Neural progenitor cell (in vitro differentiated cells): ENCODE results near the gene RNF111. TPM values are rescaled to one million over a fixed set of nuclear protein-coding genes. Genes with fewer than 3 reads are reported as not detected.

Source experiments
- DNase-seq: peaks from one replicate; pipeline ENCODE4 v3.0.0-alpha.2; 2016; ENCODE audit warnings: low spot score
- H2AFZ ChIP-seq: fragments of 200-600 bp; sonication (generic); replicated peaks from 2 replicates; pipeline ENCODE4 v1.6.1; 2016; ENCODE audit warnings: antibody characterized with exemption
- H3F3A ChIP-seq: fragments of 200-600 bp; sonication (generic); 2 replicates; pipeline ENCODE4 v1.6.1; 2016; ENCODE audit warnings: antibody characterized with exemption, low read depth
- H3K27ac ChIP-seq: fragments of 200-600 bp; sonication (generic); 2 replicates; pipeline ENCODE4 v1.5.1; 2016; ENCODE audit warnings: mild to moderate bottlenecking
- H3K27me3 ChIP-seq: fragments of 200-600 bp; sonication (generic); 2 replicates; pipeline ENCODE4 v1.6.1; 2016; ENCODE audit warnings: mild to moderate bottlenecking, moderate library complexity
- H3K36me3 ChIP-seq: fragments of 200-600 bp; sonication (generic); 2 replicates; pipeline ENCODE4 v1.5.1; 2016
- H3K4me1 ChIP-seq: fragments of 200-600 bp; sonication (generic); 2 replicates; pipeline ENCODE4 v1.6.1; 2016; ENCODE audit warnings: mixed run types
- H3K4me2 ChIP-seq: fragments of 200-600 bp; sonication (generic); 2 replicates; pipeline ENCODE4 v1.6.1; 2016
- H3K4me3 ChIP-seq: fragments of 200-600 bp; sonication (generic); 2 replicates; pipeline ENCODE4 v1.5.1; 2016
- H3K79me2 ChIP-seq: fragments of 200-600 bp; sonication (generic); 2 replicates; pipeline ENCODE4 v1.6.1; 2016; ENCODE audit warnings: low read depth
- H3K9ac ChIP-seq: fragments of 200-600 bp; sonication (generic); 2 replicates; pipeline ENCODE4 v1.6.1; 2016
- H3K9me3 ChIP-seq: fragments of 200-600 bp; sonication (generic); 2 replicates; pipeline ENCODE4 v1.5.1; 2016; ENCODE audit warnings: low read depth
- H4K20me1 ChIP-seq: fragments of 200-600 bp; sonication (generic); 2 replicates; pipeline ENCODE4 v1.6.1; 2016; ENCODE audit warnings: low read depth
- H3K27ac Mint-ChIP-seq: 3 replicates; pipeline ENCODE4 v1.8.0; 2021; ENCODE audit warnings: mixed read lengths
- H3K27me3 Mint-ChIP-seq: 2 replicates; pipeline ENCODE4 v1.8.0; 2022; ENCODE audit warnings: low read depth, mild to moderate bottlenecking, inconsistent platforms, moderate library complexity, mixed read lengths; ENCODE audit not compliant: insufficient read depth
- H3K36me3 Mint-ChIP-seq: 3 replicates; pipeline ENCODE4 v1.8.0; 2021; ENCODE audit warnings: mixed read lengths
- H3K4me1 Mint-ChIP-seq: 3 replicates; pipeline ENCODE4 v1.8.0; 2021; ENCODE audit warnings: mixed read lengths
- H3K4me3 Mint-ChIP-seq: 3 replicates; pipeline ENCODE4 v1.8.0; 2021; ENCODE audit warnings: mild to moderate bottlenecking, moderate library complexity, mixed read lengths
- H3K9me3 Mint-ChIP-seq: 3 replicates; pipeline ENCODE4 v1.8.0; 2020; ENCODE audit warnings: mixed read lengths
- CTCF ChIP-seq: fragments of 200-600 bp; sonication (generic); IDR thresholded peaks from 2 replicates; pipeline ENCODE4 v1.5.1; 2017; ENCODE audit warnings: antibody characterized with exemption, mild to moderate bottlenecking
- EZH2 ChIP-seq: fragments of 200-600 bp; sonication (generic); IDR thresholded peaks from 2 replicates; pipeline ENCODE4 v1.6.1; 2017; ENCODE audit warnings: antibody characterized with exemption, mild to moderate bottlenecking, moderate library complexity
- EZH2phosphoT487 ChIP-seq: fragments of 200-600 bp; sonication (generic); IDR thresholded peaks from 2 replicates; pipeline ENCODE4 v1.6.1; 2017; ENCODE audit warnings: antibody characterized with exemption
- total RNA-seq: library from RNA; depleted of rRNA; stranded (reverse); fragments of >200 nt; gene quantifications from 2 replicates; pipeline ENCODE4 v1.2.3, GENCODE V29; 2015; ENCODE audit warnings: low replicate concordance

RNF111 gene
- total RNA-seq, 1 donor from 2014 or later = 32.3 TPM

- peaks cover 91% of the 10 kb centered on the region for H3K79me2 ChIP-seq
- no peak overlapping the region for H3K4me3 ChIP-seq
- no peaks in the 10 kb centered on the region for H3K4me1 Mint-ChIP-seq
- H3F3A ChIP-seq = no peaks in the 10 kb centered on the region
- no peaks in the 10 kb centered on the region for H3K9me3 ChIP-seq
- no peak overlapping the region for H2AFZ ChIP-seq
- H3K9me3 Mint-ChIP-seq = peaks cover 7% of the 10 kb centered on the region
- no peak overlapping the region for H3K27ac ChIP-seq
- no peak overlapping the region for H3K27ac Mint-ChIP-seq
- H3K4me1 ChIP-seq = no peaks in the 10 kb centered on the region
- peaks cover 25% of the 10 kb centered on the region for H3K36me3 Mint-ChIP-seq
- no peak overlapping the region for H3K9ac ChIP-seq
- H4K20me1 ChIP-seq = peaks cover 15% of the 10 kb centered on the region
- no peak overlapping the region for H3K4me2 ChIP-seq
- no peaks in the 10 kb centered on the region for H3K36me3 ChIP-seq
- peaks cover 2% of the 10 kb centered on the region for H3K27me3 Mint-ChIP-seq
- TF ChIP-seq CTCF (no peak), EZH2 (no peak), EZH2phosphoT487 (no peak)
- no peak overlapping the region for H3K4me3 Mint-ChIP-seq
- no peaks in the 10 kb centered on the region for H3K27me3 ChIP-seq
- DNase-seq = no peak
These were observed 31.4 kb downstream of the RNF111 start for GRCh38 chr15:59018833-59019232.

DNA sequence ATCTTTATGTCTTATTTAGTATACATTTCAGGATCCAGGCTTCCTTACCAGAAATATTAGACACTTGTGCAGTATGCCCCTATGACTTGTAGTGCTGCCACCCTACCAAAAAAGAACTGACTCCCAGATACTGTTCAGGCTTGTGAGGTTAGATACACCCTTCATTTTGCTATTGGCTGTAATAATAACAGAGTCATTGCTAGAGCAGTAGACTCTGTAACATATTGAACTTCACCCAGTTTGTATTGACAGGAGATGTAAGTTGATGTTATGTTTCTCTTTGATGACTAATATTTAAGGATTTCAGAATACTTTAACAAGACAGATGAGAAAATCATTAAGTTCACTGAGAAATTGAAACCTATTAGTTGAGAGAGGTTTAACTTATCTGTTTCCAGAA is 32.9 kb downstream of the RNF111 start:
- Histone ChIP-seq H4K20me1 (peaks cover 15% of the 10 kb centered on the region), H3F3A (no peaks in the 10 kb centered on the region), H3K27ac (no peak overlapping the region), H3K9ac (no peak overlapping the region), H2AFZ (no peak overlapping the region), H3K79me2 (peaks cover 91% of the 10 kb centered on the region), H3K4me2 (no peak overlapping the region), H3K27me3 (no peaks in the 10 kb centered on the region), H3K9me3 (no peaks in the 10 kb centered on the region), H3K36me3 (no peaks in the 10 kb centered on the region), H3K4me3 (no peak overlapping the region), H3K4me1 (no peaks in the 10 kb centered on the region)
- no peak overlapping the region for H3K27ac Mint-ChIP-seq
- TF ChIP-seq EZH2phosphoT487 (no peak), EZH2 (no peak), CTCF (no peak)
- no peak for DNase-seq
- no peak overlapping the region for H3K4me3 Mint-ChIP-seq
- peaks cover 26% of the 10 kb centered on the region for H3K36me3 Mint-ChIP-seq
- H3K27me3 Mint-ChIP-seq = peaks cover 2% of the 10 kb centered on the region
- peaks cover 7% of the 10 kb centered on the region for H3K9me3 Mint-ChIP-seq
- no peaks in the 10 kb centered on the region for H3K4me1 Mint-ChIP-seq

DNA sequence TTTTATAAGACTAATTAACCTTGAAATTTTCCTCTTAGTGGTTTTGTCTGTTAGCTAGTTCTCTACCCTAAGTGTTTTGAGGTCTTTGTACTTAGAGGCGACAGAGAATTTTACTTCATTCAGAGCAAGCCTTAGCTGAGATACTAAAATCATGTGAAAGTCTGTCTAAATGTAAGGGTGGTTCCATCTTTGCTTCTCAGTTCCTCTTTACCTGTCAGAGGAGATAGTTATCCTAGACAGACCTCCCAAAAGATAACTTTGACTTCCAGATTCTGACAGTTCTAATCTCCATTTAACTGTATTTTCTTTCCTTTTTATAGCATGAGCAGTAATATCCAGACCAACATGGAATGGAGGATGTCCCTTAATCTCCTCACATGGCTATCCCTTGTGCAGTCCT is 34.7 kb downstream of the RNF111 start:
- peaks cover 91% of the 10 kb centered on the region for H3K79me2 ChIP-seq
- Mint-ChIP-seq H3K27ac (no peak overlapping the region), H3K9me3 (no peaks in the 10 kb centered on the region), H3K27me3 (no peaks in the 10 kb centered on the region), H3K4me1 (no peaks in the 10 kb centered on the region), H3K36me3 (peaks cover 20% of the 10 kb centered on the region), H3K4me3 (no peak overlapping the region)
- H3K9ac ChIP-seq = no peak overlapping the region
- no peak for DNase-seq
- H3K4me1 ChIP-seq = no peaks in the 10 kb centered on the region
- no peak overlapping the region for H2AFZ ChIP-seq
- H3K4me2 ChIP-seq = no peak overlapping the region
- H3K27me3 ChIP-seq = no peaks in the 10 kb centered on the region
- no peak for TF ChIP-seq EZH2phosphoT487
- no peaks in the 10 kb centered on the region for H3K9me3 ChIP-seq
- no peaks in the 10 kb centered on the region for H3K36me3 ChIP-seq
- H3K27ac ChIP-seq = no peak overlapping the region
- no peaks in the 10 kb centered on the region for H3F3A ChIP-seq
- H4K20me1 ChIP-seq = peaks cover 15% of the 10 kb centered on the region
- H3K4me3 ChIP-seq = no peak overlapping the region

DNA sequence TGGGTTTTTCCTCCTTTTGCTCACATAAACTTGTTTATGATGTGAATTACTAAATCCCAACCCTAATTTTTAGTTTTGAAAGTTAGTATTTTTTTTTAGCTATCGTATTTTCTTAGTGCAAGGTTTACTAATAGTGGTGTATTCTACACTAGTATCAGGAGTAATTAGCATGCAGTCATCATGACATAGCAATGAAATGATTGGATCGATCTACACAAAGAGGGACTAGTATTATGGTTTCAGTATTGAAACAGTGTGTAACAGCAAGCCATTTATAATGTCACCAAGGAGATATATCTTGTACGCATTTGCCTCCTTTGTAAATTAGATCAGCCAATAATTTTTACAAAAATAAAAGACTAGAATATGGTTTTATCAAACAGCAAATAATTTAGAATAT is 38.7 kb downstream of the RNF111 start:
- H3K36me3 ChIP-seq = no peaks in the 10 kb centered on the region
- H3K4me3 ChIP-seq = no peak overlapping the region
- no peaks in the 10 kb centered on the region for H3K4me1 ChIP-seq
- H3K27me3 ChIP-seq = no peaks in the 10 kb centered on the region
- Mint-ChIP-seq H3K27ac (no peak overlapping the region), H3K9me3 (no peaks in the 10 kb centered on the region), H3K4me3 (no peak overlapping the region), H3K36me3 (peaks cover 22% of the 10 kb centered on the region), H3K4me1 (no peaks in the 10 kb centered on the region), H3K27me3 (no peaks in the 10 kb centered on the region)
- no peaks in the 10 kb centered on the region for H3K9me3 ChIP-seq
- H3K79me2 ChIP-seq = peaks cover 91% of the 10 kb centered on the region
- H3K9ac ChIP-seq = no peak overlapping the region
- H3K4me2 ChIP-seq = no peak overlapping the region
- TF ChIP-seq EZH2 = no peak
- TF ChIP-seq EZH2phosphoT487 = no peak
- TF ChIP-seq CTCF = no peak
- H3K27ac ChIP-seq = no peak overlapping the region
- no peak overlapping the region for H2AFZ ChIP-seq
- no peaks in the 10 kb centered on the region for H3F3A ChIP-seq
- H4K20me1 ChIP-seq = peaks cover 21% of the 10 kb centered on the region
- DNase-seq = no peak
